GM18517 (cell line): ENCODE measurements around the gene PLCB4.

Experiments used
- ATAC-seq: cut with Tn5 transposase; IDR thresholded peaks from one replicate; pipeline ENCODE4 v1.9.1; 2021; ENCODE audit warnings: mild to moderate bottlenecking, moderate library complexity; ENCODE audit not compliant: unreplicated experiment

PLCB4 gene

GRCh38 chr20:9256393-9256792 lies 187.5 kb downstream of the PLCB4 start:
- ATAC-seq: no peak

- no peak for ATAC-seq
These were observed 190.0 kb downstream of the PLCB4 start for GRCh38 chr20:9258901-9259300.

GRCh38 chr20:9260027-9260426 lies 191.1 kb downstream of the PLCB4 start:
- ATAC-seq: no peak

GRCh38 chr20:9261781-9262180 lies 192.9 kb downstream of the PLCB4 start:
- ATAC-seq: no peak

GRCh38 chr20:9262653-9263194 lies 193.8 kb downstream of the PLCB4 start:
- no peak for ATAC-seq

GRCh38 chr20:9269280-9269971 lies 200.5 kb downstream of the PLCB4 start:
- ATAC-seq: no peak

- ATAC-seq: no peak
These were observed 201.9 kb downstream of the PLCB4 start for GRCh38 chr20:9270831-9271230.

- ATAC-seq: no peak
These were observed 208.1 kb downstream of the PLCB4 start for GRCh38 chr20:9276966-9277468.

- ATAC-seq: no peak
These were observed 211.1 kb downstream of the PLCB4 start for GRCh38 chr20:9279918-9280401.

- no peak for ATAC-seq
These were observed 211.8 kb downstream of the PLCB4 start for GRCh38 chr20:9280666-9281065.

GRCh38 chr20:9281803-9282202 lies 212.9 kb downstream of the PLCB4 start:
- ATAC-seq: no peak

- no peak for ATAC-seq
These were observed 216.7 kb downstream of the PLCB4 start for GRCh38 chr20:9285617-9286016.

GRCh38 chr20:9286501-9287461 lies 217.9 kb downstream of the PLCB4 start:
- no peak for ATAC-seq

GRCh38 chr20:9287826-9288225 lies 218.9 kb downstream of the PLCB4 start:
- no peak for ATAC-seq

GRCh38 chr20:9290331-9290730 lies 221.4 kb downstream of the PLCB4 start:
- no peak for ATAC-seq

GRCh38 chr20:9293145-9293544 lies 224.3 kb downstream of the PLCB4 start:
- ATAC-seq: no peak

- no peak for ATAC-seq
These were observed 225.2 kb downstream of the PLCB4 start for GRCh38 chr20:9294041-9294440.

- no peak for ATAC-seq
These were observed 230.0 kb downstream of the PLCB4 start for GRCh38 chr20:9298906-9299305.

GRCh38 chr20:9300080-9300479 lies 231.2 kb downstream of the PLCB4 start:
- ATAC-seq: no peak

- no peak for ATAC-seq
These were observed 231.6 kb downstream of the PLCB4 start for GRCh38 chr20:9300534-9300933.
